ENCODE data around the gene LDB2.

DNA sequence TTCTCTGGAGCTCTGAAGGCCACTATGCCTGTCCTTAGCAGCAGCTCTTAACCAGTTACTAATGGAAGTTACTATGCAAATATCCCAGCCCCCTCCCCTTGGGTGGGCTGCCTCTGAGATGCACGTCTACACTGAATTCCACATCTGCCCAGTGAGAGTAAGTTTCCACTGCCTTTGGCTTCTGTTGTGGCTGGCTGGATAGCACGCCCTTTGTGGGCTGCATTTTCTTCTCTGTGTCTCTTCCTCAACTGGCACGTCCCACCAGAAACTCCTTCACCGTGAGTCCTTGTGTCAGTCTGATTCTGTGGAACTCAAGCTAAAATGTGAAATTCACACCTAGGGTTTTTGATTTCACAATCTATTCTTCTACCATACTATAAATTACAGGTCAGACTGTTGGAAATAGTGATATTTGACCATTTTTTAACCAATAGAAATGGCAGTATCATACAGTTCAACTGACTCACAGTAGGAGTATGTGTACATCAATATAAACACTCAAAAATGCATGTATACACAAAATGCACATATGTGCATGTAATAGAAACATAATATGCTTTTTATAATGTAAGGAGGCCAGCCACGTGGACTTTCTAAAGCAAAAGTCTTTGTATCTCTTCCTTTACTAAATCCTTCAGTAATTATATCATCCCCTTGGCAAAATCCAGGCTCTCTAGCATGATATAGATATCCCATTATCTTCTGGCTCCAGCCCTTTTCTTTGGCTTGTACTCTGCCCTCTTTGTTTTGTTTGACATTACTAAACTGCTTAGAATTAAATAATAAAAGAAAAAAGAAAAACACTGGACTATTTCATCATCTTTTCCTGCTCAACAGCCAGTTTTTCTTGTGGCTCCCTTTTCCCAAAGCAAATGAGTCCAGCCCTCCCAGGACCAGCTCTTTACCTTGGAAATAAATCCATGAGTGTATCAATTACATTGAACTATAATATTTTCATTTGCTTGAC lies 33.2 kb upstream of the LDB2 start:
- TF ChIP-seq, protein P1, sequence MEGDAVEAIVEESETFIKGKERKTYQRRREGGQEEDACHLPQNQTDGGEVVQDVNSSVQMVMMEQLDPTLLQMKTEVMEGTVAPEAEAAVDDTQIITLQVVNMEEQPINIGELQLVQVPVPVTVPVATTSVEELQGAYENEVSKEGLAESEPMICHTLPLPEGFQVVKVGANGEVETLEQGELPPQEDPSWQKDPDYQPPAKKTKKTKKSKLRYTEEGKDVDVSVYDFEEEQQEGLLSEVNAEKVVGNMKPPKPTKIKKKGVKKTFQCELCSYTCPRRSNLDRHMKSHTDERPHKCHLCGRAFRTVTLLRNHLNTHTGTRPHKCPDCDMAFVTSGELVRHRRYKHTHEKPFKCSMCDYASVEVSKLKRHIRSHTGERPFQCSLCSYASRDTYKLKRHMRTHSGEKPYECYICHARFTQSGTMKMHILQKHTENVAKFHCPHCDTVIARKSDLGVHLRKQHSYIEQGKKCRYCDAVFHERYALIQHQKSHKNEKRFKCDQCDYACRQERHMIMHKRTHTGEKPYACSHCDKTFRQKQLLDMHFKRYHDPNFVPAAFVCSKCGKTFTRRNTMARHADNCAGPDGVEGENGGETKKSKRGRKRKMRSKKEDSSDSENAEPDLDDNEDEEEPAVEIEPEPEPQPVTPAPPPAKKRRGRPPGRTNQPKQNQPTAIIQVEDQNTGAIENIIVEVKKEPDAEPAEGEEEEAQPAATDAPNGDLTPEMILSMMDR (conservative IDR thresholded peaks at IDR 0.05; ENCODE audit: low read depth, low read length) = no peak
- no peak for TF ChIP-seq EZH2 (IDR thresholded peaks at IDR 0.05; ENCODE audit: low read length, unreplicated experiment)
- TF ChIP-seq EZH2phosphoT487 (IDR thresholded peaks at IDR 0.05; ENCODE audit: borderline replicate concordance, low read length) = no peak

Data from PC-3 (cell line).